HG03159 (cell line): ENCODE measurements around the gene KCTD16.
A peak's percentile ranks its signal among the peaks of the same experiment; 100 is the strongest.

Experiments
- ATAC-seq: cut with Tn5 transposase; IDR thresholded peaks from one replicate; pipeline ENCODE4 v1.9.1; 2021; ENCODE audit warnings: mild to moderate bottlenecking, moderate library complexity; ENCODE audit not compliant: unreplicated experiment

KCTD16 gene

GRCh38 chr5:144329681-144330080, 159.0 kb downstream of the KCTD16 start:
- no peak for ATAC-seq

GRCh38 chr5:144331361-144331760, 160.7 kb downstream of the KCTD16 start:
- ATAC-seq: no peak

GRCh38 chr5:144332265-144332664, 161.6 kb downstream of the KCTD16 start:
- no peak for ATAC-seq

GRCh38 chr5:144333336-144333920, 162.8 kb downstream of the KCTD16 start:
- peak; percentile 57 for ATAC-seq

GRCh38 chr5:144335561-144335960, 164.9 kb downstream of the KCTD16 start:
- ATAC-seq: peak; percentile 47

- no peak for ATAC-seq
These were observed 165.7 kb downstream of the KCTD16 start for GRCh38 chr5:144336191-144336961.

- ATAC-seq: no peak
These were observed 181.7 kb downstream of the KCTD16 start for GRCh38 chr5:144352330-144352729.

GRCh38 chr5:144352732-144353317, 182.2 kb downstream of the KCTD16 start:
- no peak for ATAC-seq

GRCh38 chr5:144356489-144356888, 185.8 kb downstream of the KCTD16 start:
- no peak for ATAC-seq

GRCh38 chr5:144361406-144361805, 190.7 kb downstream of the KCTD16 start:
- no peak for ATAC-seq

GRCh38 chr5:144365885-144366284, 195.2 kb downstream of the KCTD16 start:
- no peak for ATAC-seq

GRCh38 chr5:144367991-144368390, 197.3 kb downstream of the KCTD16 start:
- no peak for ATAC-seq

GRCh38 chr5:144368556-144368955, 197.9 kb downstream of the KCTD16 start:
- no peak for ATAC-seq

GRCh38 chr5:144369006-144369405, 198.3 kb downstream of the KCTD16 start:
- ATAC-seq: peak; percentile 59

- ATAC-seq: no peak
These were observed 199.6 kb downstream of the KCTD16 start for GRCh38 chr5:144370273-144370672.

GRCh38 chr5:144374637-144375036, 204.0 kb downstream of the KCTD16 start:
- no peak for ATAC-seq

GRCh38 chr5:144377207-144377606, 206.5 kb downstream of the KCTD16 start:
- ATAC-seq: no peak

GRCh38 chr5:144378681-144379080, 208.0 kb downstream of the KCTD16 start:
- ATAC-seq: no peak

- ATAC-seq: no peak
These were observed 214.9 kb downstream of the KCTD16 start for GRCh38 chr5:144385597-144385996.

- no peak for ATAC-seq
These were observed 215.6 kb downstream of the KCTD16 start for GRCh38 chr5:144386315-144386714.

- no peak for ATAC-seq
These were observed 219.5 kb downstream of the KCTD16 start for GRCh38 chr5:144390133-144390532.

- no peak for ATAC-seq
These were observed 220.4 kb downstream of the KCTD16 start for GRCh38 chr5:144391044-144391443.
